Measurements from ENCODE around the gene XRCC1. TPM values are rescaled to one million over a fixed set of nuclear protein-coding genes. Genes with fewer than 3 reads are reported as not detected.

Gene XRCC1
- total and polyA plus RNA-seq, 5 donors from 2014 or later = 19.8 to 35.4 (median 24.7) TPM

DNA sequence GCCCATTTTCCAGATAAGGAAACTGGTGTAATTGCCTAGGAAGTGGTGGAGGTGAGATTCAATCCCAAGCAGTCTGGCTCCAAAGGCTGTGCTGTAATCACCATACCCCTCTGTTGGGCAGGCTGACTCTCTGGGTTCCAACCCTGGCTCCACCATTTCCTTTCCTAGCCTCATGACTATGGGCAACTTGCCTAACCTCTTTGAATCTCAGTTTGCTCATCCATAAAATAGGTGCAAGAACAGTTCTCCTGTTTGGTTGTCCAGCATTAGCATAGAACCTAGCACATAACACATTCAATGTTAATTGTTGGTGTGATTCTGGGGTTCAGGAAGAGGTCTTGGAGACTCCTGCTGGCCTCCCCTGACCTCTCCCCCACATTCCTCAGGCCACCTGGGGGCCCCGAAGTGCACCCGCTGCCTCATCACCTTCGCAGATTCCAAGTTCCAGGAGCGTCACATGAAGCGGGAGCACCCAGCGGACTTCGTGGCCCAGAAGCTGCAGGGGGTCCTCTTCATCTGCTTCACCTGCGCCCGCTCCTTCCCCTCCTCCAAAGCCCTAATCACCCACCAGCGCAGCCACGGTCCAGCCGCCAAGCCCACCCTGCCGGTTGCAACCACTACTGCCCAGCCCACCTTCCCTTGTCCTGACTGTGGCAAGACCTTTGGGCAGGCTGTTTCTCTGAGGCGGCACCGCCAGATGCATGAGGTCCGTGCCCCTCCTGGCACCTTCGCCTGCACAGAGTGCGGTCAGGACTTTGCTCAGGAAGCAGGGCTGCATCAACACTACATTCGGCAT lies 23.3 kb upstream of the XRCC1 start:
- peak overlapping the region in 2 of 3 donors; percentile 99 to 100 for H3K27ac Mint-ChIP-seq
- H3K4me1 Mint-ChIP-seq = peaks cover 7 to 56% (median 31%) of the 10 kb centered on the region in 4 donors
- no peaks in the 10 kb centered on the region for H3K9me3 ChIP-seq (ENCODE audit: control insufficient read depth in 2 of 2, low read length in 2 of 2)
- H3K36me3 ChIP-seq (ENCODE audit: control insufficient read depth, insufficient read depth, low read length) = peaks cover 29% of the 10 kb centered on the region
- H3K36me3 Mint-ChIP-seq = peaks cover 10% of the 10 kb centered on the region
- H3K4me1 ChIP-seq (ENCODE audit: control insufficient read depth, insufficient read depth, low read length, poor library complexity, severe bottlenecking) = peaks cover 41% of the 10 kb centered on the region
- peak overlapping the region; percentile 51 to 97 (median 94) for H3K4me3 Mint-ChIP-seq
- H3K27me3 ChIP-seq (ENCODE audit: control insufficient read depth, insufficient read depth, low read length) = no peaks in the 10 kb centered on the region
- H3K27ac ChIP-seq (ENCODE audit: insufficient read depth, low read length, poor library complexity, severe bottlenecking) = no peak overlapping the region
- H3K4me3 ChIP-seq (ENCODE audit: low read depth, low read length) = no peak overlapping the region
- ATAC-seq (ENCODE audit: low read depth in 2 of 2) (no peak), DNase-seq (no peak)
- H3K9me3 Mint-ChIP-seq = no peaks in the 10 kb centered on the region
- H3K27me3 Mint-ChIP-seq = peaks cover 6% of the 10 kb centered on the region

DNA sequence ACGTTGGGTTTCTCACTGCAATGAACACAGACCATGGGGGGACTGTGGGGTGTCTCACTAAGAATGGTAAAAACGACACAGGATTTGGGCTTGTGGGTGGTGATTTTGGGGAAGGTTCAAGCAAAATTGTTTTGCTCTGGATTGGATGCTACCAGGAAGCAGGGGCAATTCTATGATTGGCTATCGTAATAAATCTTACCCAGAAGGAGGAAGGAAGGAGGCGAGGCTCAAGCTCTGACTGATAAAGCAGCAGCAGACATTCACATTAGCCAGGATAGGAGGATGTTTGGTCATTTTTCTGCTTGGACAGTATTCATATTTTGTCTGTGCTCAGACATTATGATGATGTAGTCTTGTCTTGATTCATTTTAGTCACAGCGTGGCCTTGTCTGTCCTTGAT lies 22.5 kb upstream of the XRCC1 start:
- Mint-ChIP-seq H3K4me1 (peaks cover 7 to 60% (median 34%) of the 10 kb centered on the region in 4 donors), H3K9me3 (no peaks in the 10 kb centered on the region), H3K27ac (peak overlapping the region; percentile 84 to 100 (median 99)), H3K36me3 (peaks cover 14% of the 10 kb centered on the region), H3K27me3 (peaks cover 6% of the 10 kb centered on the region), H3K4me3 (peak overlapping the region; percentile 94 to 97 (median 96))
- peak overlapping the region; percentile 91 for H3K4me3 ChIP-seq (ENCODE audit: low read depth, low read length)
- ATAC-seq (ENCODE audit: low read depth in 2 of 2) (no peak), DNase-seq (no peak)
- H3K4me1 ChIP-seq (ENCODE audit: control insufficient read depth, insufficient read depth, low read length, poor library complexity, severe bottlenecking) = peaks cover 43% of the 10 kb centered on the region
- H3K36me3 ChIP-seq (ENCODE audit: control insufficient read depth, insufficient read depth, low read length) = peaks cover 30% of the 10 kb centered on the region
- peak overlapping the region; percentile 98 for H3K27ac ChIP-seq (ENCODE audit: insufficient read depth, low read length, poor library complexity, severe bottlenecking)
- H3K27me3 ChIP-seq (ENCODE audit: control insufficient read depth, insufficient read depth, low read length) = no peaks in the 10 kb centered on the region
- no peaks in the 10 kb centered on the region for H3K9me3 ChIP-seq (ENCODE audit: control insufficient read depth in 2 of 2, low read length in 2 of 2)

DNA sequence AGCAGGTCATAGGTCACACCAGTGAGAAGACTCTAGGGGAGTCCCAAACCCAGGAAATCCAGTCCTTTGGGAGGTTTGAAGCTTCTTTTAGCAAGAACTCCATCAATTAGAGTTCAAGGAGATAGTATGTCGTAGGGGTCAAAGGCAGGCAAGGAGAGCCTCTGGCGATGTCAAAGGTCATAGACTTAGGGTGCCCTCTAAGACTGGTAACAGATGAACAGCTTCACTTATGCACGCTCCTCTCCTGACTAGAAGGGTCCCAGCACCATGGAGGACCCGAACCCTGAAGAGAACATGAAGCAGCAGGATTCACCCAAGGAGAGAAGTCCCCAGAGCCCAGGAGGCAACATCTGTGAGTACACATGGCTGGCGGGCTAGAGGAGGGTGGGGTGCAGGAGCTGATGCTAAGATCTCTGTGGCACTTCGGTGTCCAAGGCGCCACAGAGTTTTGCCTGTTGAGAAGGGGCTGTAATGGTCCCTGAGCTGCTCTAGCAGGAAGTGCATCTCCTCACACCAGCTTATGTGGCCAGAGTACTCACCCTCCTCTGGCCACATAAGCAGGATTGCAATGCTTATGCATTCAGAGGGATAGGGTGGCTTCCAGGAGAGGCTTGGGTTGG lies 21.6 kb upstream of the XRCC1 start:
- H3K27ac ChIP-seq (ENCODE audit: insufficient read depth, low read length, poor library complexity, severe bottlenecking) = peak overlapping the region; percentile 98
- peak overlapping the region; percentile 91 for H3K4me3 ChIP-seq (ENCODE audit: low read depth, low read length)
- Mint-ChIP-seq H3K4me1 (peaks cover 7 to 63% (median 34%) of the 10 kb centered on the region in 4 donors), H3K9me3 (peaks cover 0 to 1% (median 0%) of the 10 kb centered on the region in 7 donors), H3K36me3 (peaks cover 14% of the 10 kb centered on the region), H3K27ac (peak overlapping the region; percentile 99 to 100 (median 100)), H3K4me3 (peak overlapping the region; percentile 94 to 97 (median 96)), H3K27me3 (peaks cover 6% of the 10 kb centered on the region)
- DNase-seq = no peak
- no peaks in the 10 kb centered on the region for H3K27me3 ChIP-seq (ENCODE audit: control insufficient read depth, insufficient read depth, low read length)
- no peak for ATAC-seq (ENCODE audit: low read depth in 2 of 2)
- H3K4me1 ChIP-seq (ENCODE audit: control insufficient read depth, insufficient read depth, low read length, poor library complexity, severe bottlenecking) = peaks cover 43% of the 10 kb centered on the region
- peaks cover 31% of the 10 kb centered on the region for H3K36me3 ChIP-seq (ENCODE audit: control insufficient read depth, insufficient read depth, low read length)
- no peaks in the 10 kb centered on the region for H3K9me3 ChIP-seq (ENCODE audit: control insufficient read depth in 2 of 2, low read length in 2 of 2)

DNA sequence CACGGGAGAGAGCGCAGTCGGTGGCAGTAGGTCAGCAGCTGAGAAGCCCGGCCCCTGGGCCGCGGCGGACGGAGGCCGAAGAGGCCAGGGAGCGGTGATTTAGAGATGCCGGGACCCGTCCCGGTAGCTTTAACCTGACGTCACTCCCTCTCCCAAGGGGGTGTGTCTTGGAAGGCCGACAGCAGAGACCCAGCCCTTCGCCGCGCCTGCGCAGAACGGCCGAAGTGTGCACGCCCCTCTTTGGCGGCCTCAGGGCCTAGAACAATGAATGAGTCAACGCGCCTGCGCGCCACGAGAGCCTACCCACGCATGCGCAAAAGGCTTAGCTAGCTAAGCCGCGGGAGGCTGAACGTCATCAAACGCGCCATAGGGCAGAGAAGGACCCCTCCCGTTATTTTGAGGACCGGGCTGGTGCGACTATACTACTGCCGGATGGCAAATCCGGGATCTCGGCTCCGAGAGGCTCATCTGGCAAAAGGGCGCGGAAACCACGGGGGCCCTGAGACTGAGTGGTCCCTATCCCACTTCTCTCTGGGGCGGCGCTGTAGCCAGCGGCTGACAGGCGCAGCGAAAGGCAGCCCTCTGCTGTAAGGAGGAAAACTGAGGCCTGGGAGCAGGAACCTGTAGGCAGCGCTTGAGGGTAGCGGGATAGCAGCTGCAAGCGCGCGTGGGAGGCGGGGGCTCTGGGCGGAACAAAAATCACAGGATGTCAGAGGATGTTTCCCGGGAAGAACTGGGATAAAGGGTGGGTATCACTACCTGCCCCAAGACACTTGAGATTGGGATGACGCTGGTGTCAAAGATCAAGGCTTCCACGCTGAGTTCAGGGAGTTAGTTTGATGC lies 20.9 kb upstream of the XRCC1 start, which contains the start of the genes IRGQ and ZNF576:
IRGQ (minus strand) TSS at position 136 of the 843 bp plus-strand sequence. CDS start 796 bp downstream, outside the sequence.
ZNF576 (plus strand) TSS at position 597 of the 843 bp plus-strand sequence. CDS start 514 bp downstream, outside the sequence.
- Histone ChIP-seq H3K27me3 (ENCODE audit: control insufficient read depth, insufficient read depth, low read length) (no peaks in the 10 kb centered on the region), H3K9me3 (ENCODE audit: control insufficient read depth in 2 of 2, low read length in 2 of 2) (no peaks in the 10 kb centered on the region), H3K4me3 (ENCODE audit: low read depth, low read length) (peak within 1 kb of the TSS; percentile 91), H3K27ac (ENCODE audit: insufficient read depth, low read length, poor library complexity, severe bottlenecking) (peak within 1 kb of the TSS; percentile 98), H3K4me1 (ENCODE audit: control insufficient read depth, insufficient read depth, low read length, poor library complexity, severe bottlenecking) (peaks cover 43% of the 10 kb centered on the region), H3K36me3 (ENCODE audit: control insufficient read depth, insufficient read depth, low read length) (peaks cover 25% of the 10 kb centered on the region)
- peak within 1 kb of the TSS; percentile 99 to 100 (median 100) for H3K27ac Mint-ChIP-seq
- H3K4me3 Mint-ChIP-seq = peak within 1 kb of the TSS; percentile 94 to 97 (median 96)
- peaks cover 14% of the 10 kb centered on the region for H3K36me3 Mint-ChIP-seq
- peaks cover 7 to 59% (median 34%) of the 10 kb centered on the region in 4 donors for H3K4me1 Mint-ChIP-seq
- H3K27me3 Mint-ChIP-seq = peaks cover 6% of the 10 kb centered on the region
- ATAC-seq (ENCODE audit: low read depth in 2 of 2) (peak; percentile 75 to 77), DNase-seq (peak; percentile 99 to 100 (median 99))
- peaks cover 0 to 1% (median 0%) of the 10 kb centered on the region in 7 donors for H3K9me3 Mint-ChIP-seq

DNA sequence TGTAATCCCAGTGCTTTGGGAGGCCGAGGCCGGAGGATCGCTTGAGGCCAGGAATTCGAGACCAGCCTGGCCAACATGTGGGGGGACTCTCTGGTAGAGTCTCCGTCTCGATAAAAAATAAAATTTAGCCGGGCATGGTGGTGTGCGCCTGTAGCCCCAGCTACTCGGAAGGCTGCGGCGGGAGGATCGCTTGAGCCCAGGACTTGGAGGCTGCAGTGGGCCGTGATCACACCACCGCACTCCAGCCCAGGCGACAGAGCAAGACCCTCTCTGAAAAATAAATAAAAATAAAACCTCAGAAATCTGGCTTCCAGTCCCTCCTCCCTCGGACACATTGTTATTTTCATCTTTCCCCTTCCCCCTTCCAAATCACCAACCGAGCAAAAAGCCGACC lies 20.3 kb upstream of the XRCC1 start:
- peak overlapping the region; percentile 99 to 100 (median 100) for H3K27ac Mint-ChIP-seq
- H3K27me3 Mint-ChIP-seq = peaks cover 6% of the 10 kb centered on the region
- Histone ChIP-seq H3K4me3 (ENCODE audit: low read depth, low read length) (peak overlapping the region; percentile 83), H3K36me3 (ENCODE audit: control insufficient read depth, insufficient read depth, low read length) (peaks cover 19% of the 10 kb centered on the region), H3K27me3 (ENCODE audit: control insufficient read depth, insufficient read depth, low read length) (no peaks in the 10 kb centered on the region), H3K9me3 (ENCODE audit: control insufficient read depth in 2 of 2, low read length in 2 of 2) (no peaks in the 10 kb centered on the region), H3K4me1 (ENCODE audit: control insufficient read depth, insufficient read depth, low read length, poor library complexity, severe bottlenecking) (peaks cover 43% of the 10 kb centered on the region), H3K27ac (ENCODE audit: insufficient read depth, low read length, poor library complexity, severe bottlenecking) (peak overlapping the region; percentile 98)
- H3K9me3 Mint-ChIP-seq = peaks cover 0 to 1% (median 0%) of the 10 kb centered on the region in 7 donors
- ATAC-seq (ENCODE audit: low read depth in 2 of 2) (peak; percentile 3 to 7), DNase-seq (no peak)
- peaks cover 18% of the 10 kb centered on the region for H3K36me3 Mint-ChIP-seq
- peaks cover 7 to 62% (median 35%) of the 10 kb centered on the region in 4 donors for H3K4me1 Mint-ChIP-seq
- H3K4me3 Mint-ChIP-seq = peak overlapping the region; percentile 94 to 97 (median 96)

DNA sequence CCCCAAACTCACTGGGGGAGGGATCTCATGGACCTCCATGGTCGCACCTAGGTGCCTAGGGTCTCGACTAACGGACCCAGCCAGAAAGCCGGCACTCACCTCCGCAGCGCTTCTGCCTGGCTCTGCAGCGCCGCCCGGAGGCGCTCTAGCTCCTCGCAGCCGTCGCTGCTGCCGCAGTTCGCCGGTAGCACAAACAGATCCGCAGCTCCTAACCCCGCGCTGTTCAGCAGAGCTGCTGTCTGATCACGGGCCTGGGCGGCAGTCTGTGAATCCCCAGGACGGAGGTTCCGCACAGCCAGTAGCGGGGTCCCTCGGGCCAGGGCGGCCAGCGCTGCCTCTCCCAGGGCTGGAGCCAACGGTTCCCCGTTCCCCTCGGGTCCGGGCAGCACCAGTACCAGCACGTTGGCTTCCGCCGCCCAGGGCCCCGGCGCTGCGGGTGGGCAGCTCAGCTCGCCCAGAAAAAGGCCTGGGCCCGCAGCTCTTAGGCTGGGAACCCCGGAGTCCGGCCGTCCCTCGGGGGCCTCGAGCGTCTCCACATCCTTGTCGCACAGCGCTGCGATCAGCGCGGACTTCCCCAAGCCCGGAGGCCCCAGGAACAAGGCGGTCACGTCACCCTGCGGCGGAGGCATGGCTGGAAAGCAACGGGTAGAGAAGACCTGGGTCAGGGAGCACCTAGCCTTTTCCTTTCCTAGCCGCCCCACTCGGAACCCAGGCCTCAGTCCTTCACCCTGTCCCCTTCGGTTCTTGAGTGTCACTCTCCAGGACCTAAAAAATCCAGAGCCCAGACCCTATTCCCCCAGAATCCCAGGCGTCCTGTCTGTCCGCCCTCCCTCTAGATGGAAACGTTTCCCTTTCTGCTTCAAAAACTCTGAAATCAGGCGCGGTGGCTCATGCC lies 19.6 kb upstream of the XRCC1 start:
- H3K9me3 ChIP-seq (ENCODE audit: control insufficient read depth in 2 of 2, low read length in 2 of 2) = no peaks in the 10 kb centered on the region
- peak overlapping the region; percentile 83 for H3K4me3 ChIP-seq (ENCODE audit: low read depth, low read length)
- peak; percentile 58 to 88 (median 79) for DNase-seq
- peaks cover 21% of the 10 kb centered on the region for H3K36me3 Mint-ChIP-seq
- peak overlapping the region; percentile 80 to 100 (median 99) for H3K27ac Mint-ChIP-seq
- peak overlapping the region; percentile 94 to 97 (median 96) for H3K4me3 Mint-ChIP-seq
- H3K27me3 Mint-ChIP-seq = peaks cover 6% of the 10 kb centered on the region
- peaks cover 43% of the 10 kb centered on the region for H3K4me1 ChIP-seq (ENCODE audit: control insufficient read depth, insufficient read depth, low read length, poor library complexity, severe bottlenecking)
- H3K4me1 Mint-ChIP-seq = peaks cover 7 to 67% (median 36%) of the 10 kb centered on the region in 4 donors
- peak overlapping the region; percentile 98 for H3K27ac ChIP-seq (ENCODE audit: insufficient read depth, low read length, poor library complexity, severe bottlenecking)
- peaks cover 18% of the 10 kb centered on the region for H3K36me3 ChIP-seq (ENCODE audit: control insufficient read depth, insufficient read depth, low read length)
- peak; percentile 57 to 68 for ATAC-seq (ENCODE audit: low read depth in 2 of 2)
- peaks cover 0 to 1% (median 0%) of the 10 kb centered on the region in 7 donors for H3K9me3 Mint-ChIP-seq
- H3K27me3 ChIP-seq (ENCODE audit: control insufficient read depth, insufficient read depth, low read length) = no peaks in the 10 kb centered on the region
